Upper lobe of right lung (tissue), 1 donor: ENCODE results near the gene PTAFR. TPM values are rescaled to one million over a fixed set of nuclear protein-coding genes. Genes with fewer than 3 reads are reported as not detected.
A peak's percentile ranks its signal among the peaks of the same experiment; 100 is the strongest.

Experiments used
- ATAC-seq: fragments of 200-7000 bp; cut with Tn5 transposase; one replicate; pipeline ENCODE4 v1.9.1; 2020; ENCODE audit warnings: mild to moderate bottlenecking, moderate library complexity
- DNase-seq: peaks from one replicate; pipeline ENCODE4 v3.0.0-alpha.2; 2020
- H3K27ac ChIP-seq: fragments of 200-600 bp; one replicate; pipeline ENCODE4 v1.8.0; 2022
- H3K27me3 ChIP-seq: fragments of 200-600 bp; one replicate; pipeline ENCODE4 v1.8.0; 2022; ENCODE audit warnings: mild to moderate bottlenecking
- H3K36me3 ChIP-seq: fragments of 200-600 bp; one replicate; pipeline ENCODE4 v1.8.0; 2022
- H3K4me1 ChIP-seq: fragments of 200-600 bp; one replicate; pipeline ENCODE4 v1.8.0; 2022
- H3K4me3 ChIP-seq: fragments of 200-600 bp; one replicate; pipeline ENCODE4 v1.8.0; 2022; ENCODE audit warnings: mild to moderate bottlenecking
- H3K9me3 ChIP-seq: fragments of 200-600 bp; one replicate; pipeline ENCODE4 v1.8.0; 2022
- CTCF ChIP-seq: fragments of 200-600 bp; IDR thresholded peaks from one replicate; pipeline ENCODE4 v1.8.0; 2022; ENCODE audit warnings: antibody characterized with exemption
- intact Hi-C: fragments of 100-400 bp; cut with DNase I; formaldehyde crosslinking; loops from one replicate; pipeline ENCODE4 v1.11.0; 2022
- total RNA-seq: library from RNA; stranded (reverse); fragmentation: NEBNext Ultra II Directional; extraction: Animal tissue kit (Norgen Biotek cat#: 25700); gene quantifications from one replicate; pipeline ENCODE4 v1.2.1, GENCODE V29; 2021
- donor health status: DM: no; HTN: yes; CAD: no; lungs with severe emphysema.

The PTAFR gene
- total RNA-seq, 1 donor from 2014 or later = 31.6 TPM

GRCh38 chr1:28172713-28173150 is 3.8 kb downstream of the PTAFR start:
- Histone ChIP-seq H3K4me1 (peaks cover 32% of the 10 kb centered on the region), H3K36me3 (no peaks in the 10 kb centered on the region), H3K4me3 (no peak overlapping the region), H3K9me3 (no peaks in the 10 kb centered on the region), H3K27me3 (no peaks in the 10 kb centered on the region), H3K27ac (peak overlapping the region; percentile 80)
- DNase-seq (no peak), ATAC-seq (peak; percentile 72)
- intact Hi-C loops = no loop called here
- no peak for TF ChIP-seq CTCF

DNA sequence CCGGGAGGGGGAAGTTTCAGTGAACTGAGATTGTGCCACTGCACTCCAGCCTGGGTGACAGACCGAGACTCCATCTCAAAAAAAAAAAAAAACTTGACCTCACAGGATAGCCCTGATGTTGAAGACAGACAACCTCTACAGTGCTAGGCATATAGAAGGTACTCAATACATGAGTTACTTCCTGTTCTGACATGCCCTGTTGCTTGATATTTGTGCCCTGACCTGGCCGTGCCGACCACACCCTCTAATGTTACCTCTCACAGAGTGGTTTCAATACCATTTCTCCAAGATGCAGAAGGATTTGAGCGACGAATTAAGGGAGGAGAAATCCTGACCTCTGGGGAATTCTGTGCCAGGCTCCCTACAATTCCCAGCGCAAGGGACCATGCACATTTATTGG is 5.2 kb downstream of the PTAFR start:
- H3K27me3 ChIP-seq = no peaks in the 10 kb centered on the region
- intact Hi-C loops = no loop called here

DNA sequence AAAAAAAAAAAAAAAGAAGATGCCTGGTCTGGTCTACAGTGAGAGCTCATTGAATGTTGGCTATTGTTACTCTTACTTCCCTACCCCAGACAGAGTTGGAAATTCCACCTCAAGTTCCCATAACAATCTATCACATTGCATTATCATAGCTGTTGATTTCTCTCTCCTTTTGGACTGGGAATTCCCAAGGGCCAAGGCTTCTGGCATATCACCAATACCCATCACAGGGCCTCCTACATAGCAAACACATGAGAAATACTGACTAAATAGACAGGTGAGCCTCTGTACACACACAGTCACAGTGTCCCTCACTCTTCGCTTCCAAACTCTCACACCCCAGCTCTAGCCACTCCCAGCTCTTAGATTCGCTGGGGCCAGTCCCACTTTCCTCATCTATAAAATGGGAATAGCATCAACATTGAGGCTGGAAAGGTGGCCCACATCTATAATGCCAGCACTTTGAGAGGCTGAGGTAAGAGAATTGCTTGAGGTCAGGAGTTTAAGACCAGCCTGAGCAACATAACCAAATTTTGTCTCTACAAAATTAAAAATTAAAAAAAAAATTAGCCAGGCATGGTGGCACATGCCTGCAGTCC is 6.4 kb downstream of the PTAFR start:
- ATAC-seq = no peak
- intact Hi-C loops = no loop called here
- Histone ChIP-seq H3K27ac (peak overlapping the region; percentile 17), H3K9me3 (no peaks in the 10 kb centered on the region), H3K36me3 (no peaks in the 10 kb centered on the region), H3K4me3 (no peak overlapping the region), H3K27me3 (no peaks in the 10 kb centered on the region), H3K4me1 (peaks cover 32% of the 10 kb centered on the region)
- no peak for DNase-seq
- no peak for TF ChIP-seq CTCF

More for the DNA sequence above, 5.2 kb downstream of the PTAFR start:
- Histone ChIP-seq H3K27ac (no peak overlapping the region), H3K36me3 (no peaks in the 10 kb centered on the region), H3K9me3 (no peaks in the 10 kb centered on the region), H3K4me1 (peaks cover 32% of the 10 kb centered on the region), H3K4me3 (no peak overlapping the region)
- no peak for TF ChIP-seq CTCF
- DNase-seq (no peak), ATAC-seq (no peak)

- Histone ChIP-seq H3K4me3 (no peak overlapping the region), H3K27ac (peak overlapping the region; percentile 51), H3K4me1 (peaks cover 37% of the 10 kb centered on the region), H3K36me3 (no peaks in the 10 kb centered on the region), H3K27me3 (no peaks in the 10 kb centered on the region), H3K9me3 (no peaks in the 10 kb centered on the region)
- DNase-seq = no peak
- ATAC-seq = no peak
- intact Hi-C loops = no loop called here
- no peak for TF ChIP-seq CTCF
Observed at GRCh38 chr1:28163496-28164161, 12.9 kb downstream of the PTAFR start.

- no peaks in the 10 kb centered on the region for H3K9me3 ChIP-seq
- no peak overlapping the region for H3K4me3 ChIP-seq
- DNase-seq = no peak
- H3K27ac ChIP-seq = no peak overlapping the region
- no peaks in the 10 kb centered on the region for H3K36me3 ChIP-seq
- no peak for ATAC-seq
- TF ChIP-seq CTCF = no peak
- intact Hi-C loops = no loop called here
- no peaks in the 10 kb centered on the region for H3K27me3 ChIP-seq
- H3K4me1 ChIP-seq = peaks cover 37% of the 10 kb centered on the region
Observed at GRCh38 chr1:28162151-28162550, 14.3 kb downstream of the PTAFR start.
